HS-27A (cell line): Measurements from ENCODE around the gene ZNF202.

Experiments
- DNase-seq: peaks from one replicate; pipeline ENCODE4 v3.0.0-alpha.2; 2012; ENCODE audit warnings: low read depth, missing footprints

ZNF202 gene

GRCh38 chr11:123682696-123683410 lies 58.6 kb downstream of the ZNF202 start:
- no peak for DNase-seq

DNA sequence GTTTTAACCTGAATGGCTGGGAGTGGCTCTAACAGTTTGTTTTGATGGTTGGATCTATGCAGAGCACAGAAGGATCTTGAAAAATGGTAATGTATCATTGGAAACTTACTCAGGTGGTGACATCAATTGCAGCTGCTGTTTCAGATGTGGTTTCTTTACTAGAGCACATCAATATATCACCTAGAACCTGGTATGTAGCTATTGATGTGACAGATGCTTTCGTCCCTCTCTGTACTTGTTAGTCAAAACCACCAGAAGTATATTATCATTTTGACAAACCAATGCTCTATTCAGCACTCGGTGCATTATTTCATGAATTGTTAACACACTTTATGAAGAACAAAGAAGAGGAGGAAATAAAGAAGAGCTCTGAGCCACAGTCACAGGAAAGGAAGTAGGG lies 60.4 kb downstream of the ZNF202 start:
- no peak for DNase-seq

- DNase-seq, result no peak
Measured at GRCh38 chr11:123678246-123678645, 63.2 kb downstream of the ZNF202 start.

GRCh38 chr11:123677510-123677909 lies 64.0 kb downstream of the ZNF202 start:
- no peak for DNase-seq

DNA sequence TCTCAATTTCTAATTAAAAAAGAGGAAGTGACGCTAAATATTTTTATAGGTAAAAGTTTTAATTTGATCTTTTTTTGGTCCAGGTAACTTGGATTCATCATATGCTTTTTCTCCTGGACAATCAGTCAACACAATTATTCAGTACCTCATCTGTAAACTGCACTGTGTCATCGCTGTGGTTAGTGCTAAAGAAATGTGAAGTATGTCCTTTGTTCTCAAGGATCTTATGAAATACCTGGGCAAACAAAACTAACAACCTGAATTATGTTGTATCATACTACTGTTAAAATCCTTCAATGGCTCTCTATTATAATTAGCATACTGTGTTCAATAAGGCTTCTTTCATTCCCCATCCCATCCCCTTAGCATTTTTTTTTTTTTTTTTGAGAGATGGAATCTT lies 67.2 kb downstream of the ZNF202 start:
- DNase-seq, result no peak
